ENCODE results near the gene TRANK1. TPM values are rescaled to one million over a fixed set of nuclear protein-coding genes. Genes with fewer than 3 reads are reported as not detected.

TRANK1 gene
- total and polyA plus RNA-seq, 2 of the 8 experiments (the other 6 are each of a cell fraction or from before 2014, with no cell fraction given), result 2.9 to 8.8 TPM

DNA sequence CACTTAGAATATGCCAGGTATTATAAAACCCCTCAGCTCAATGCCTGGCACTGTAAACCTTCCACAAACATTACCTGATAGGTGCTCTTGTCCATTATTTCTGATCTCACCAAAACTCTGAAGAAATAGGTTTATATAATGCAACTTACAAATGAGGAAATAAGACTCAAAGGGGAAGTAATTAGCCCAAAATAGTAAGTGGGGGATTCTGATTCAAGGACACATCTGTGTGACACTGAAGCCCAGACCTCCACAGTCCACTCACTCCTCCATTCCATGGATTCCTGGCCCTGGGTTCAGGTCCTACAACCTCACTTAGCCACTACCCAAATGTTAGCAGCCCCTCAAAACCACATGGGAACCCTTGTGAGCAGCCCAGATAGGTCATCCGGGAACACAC, 49.9 kb downstream of the TRANK1 start:
- Histone ChIP-seq H3K56ac (replicated peaks; ENCODE audit: insufficient read length, low read depth, low read length) (no peak overlapping the region), H3K18ac (ENCODE audit: extremely low read depth, low read length) (no peak overlapping the region), H4K91ac (replicated peaks; ENCODE audit: insufficient read length, low read length) (no peak overlapping the region), H2AFZ (ENCODE audit: low read length) (no peak overlapping the region), H3K23ac (ENCODE audit: insufficient read length) (no peak overlapping the region), H3K4me2 (ENCODE audit: insufficient read depth in 1 of 2, low read depth in 2 of 2, low read length in 2 of 2) (no peak overlapping the region), H4K20me1 (replicated peaks in 1 of 2; ENCODE audit: control insufficient read depth in 1 of 2, insufficient read depth in 2 of 2, low read length in 2 of 2) (no peaks in the 10 kb centered on the region), H3K79me2 (ENCODE audit: control insufficient read depth in 1 of 2, insufficient read depth in 2 of 2, low read length in 2 of 2) (no peaks in the 10 kb centered on the region), H3K14ac (ENCODE audit: insufficient read length) (no peak overlapping the region), H3K79me1 (ENCODE audit: low read depth, low read length) (no peaks in the 10 kb centered on the region), H2BK20ac (ENCODE audit: low read length) (no peak overlapping the region), H2BK15ac (ENCODE audit: low read length) (no peak overlapping the region), H3K23me2 (ENCODE audit: low read depth, low read length) (no peaks in the 10 kb centered on the region), H4K8ac (ENCODE audit: extremely low read depth, insufficient read depth, low read length) (no peak overlapping the region), H2AK5ac (ENCODE audit: low read depth, low read length) (no peak overlapping the region), H3K4me1 (replicated peaks in 1 of 4; ENCODE audit: control insufficient read depth in 3 of 4, insufficient read depth in 4 of 4, low read length in 3 of 4) (no peaks in the 10 kb centered on the region), H3K4ac (replicated peaks; ENCODE audit: insufficient read length, low read depth, low read length) (no peak overlapping the region), H3K4me3 (ENCODE audit: extremely low read depth in 1 of 4, insufficient read depth in 2 of 4, low read depth in 3 of 4, low read length in 4 of 4) (no peak overlapping the region), H4K5ac (ENCODE audit: insufficient read length, low read depth, low read length) (no peak overlapping the region), H2BK120ac (replicated peaks; ENCODE audit: low read depth, low read length) (no peak overlapping the region), H3K27me3 (replicated peaks in 1 of 4; ENCODE audit: control insufficient read depth in 3 of 4, extremely low read depth in 1 of 4, insufficient read depth in 3 of 4, low read length in 3 of 4) (no peaks in the 10 kb centered on the region), H3K36me3 (ENCODE audit: control insufficient read depth in 2 of 4, insufficient read depth in 4 of 4, low read length in 3 of 4) (no peaks in the 10 kb centered on the region; a peak in 1 of 8 replicates), H3K27ac (ENCODE audit: low read depth, low read length) (no peak overlapping the region), H2BK5ac (ENCODE audit: low read depth, low read length) (no peak overlapping the region), H3K9me3 (ENCODE audit: insufficient read depth in 2 of 2, low read depth in 1 of 2, low read length in 1 of 2) (no peaks in the 10 kb centered on the region), H3K9ac (replicated peaks in 1 of 4; ENCODE audit: extremely low read depth in 1 of 4, low read depth in 3 of 4, low read length in 3 of 4) (no peak overlapping the region), H2BK12ac (ENCODE audit: low read depth, low read length) (no peak overlapping the region)
- CTCF ChIA-PET (ENCODE audit: partially characterized antibody), result interaction anchor here (1.0 to 5.0 kb wide), 2 partner anchors 9 to 19 kb away, joined by 3 to 40 read pairs; no protein-coding TSS in a partner anchor
- 67% methylated on average over 1 of the region's 1 CpG; no CpG with 5 or more reads in 1 of the 2 experiments for WGBS, 2 experiments (ENCODE audit: extremely low coverage in 1 of 2, insufficient coverage in 1 of 2, insufficient read length in 1 of 2, insufficient replicate concordance in 2 of 2, low coverage in 1 of 2, low lambda C conversion rate in 2 of 2, missing lambda C conversion rate in 1 of 2)
- FAIRE-seq (no peak), DNase-seq (ENCODE audit: low read depth in 1 of 2, low spot score in 2 of 2) (no peak)
- POLR2A ChIA-PET (ENCODE audit: partially characterized antibody), result no interaction called here
- TF ChIP-seq SRF (IDR thresholded peaks at IDR 0.05; ENCODE audit: low read depth, low read length) (no peak), ASH2L (IDR thresholded peaks at IDR 0.05; ENCODE audit: low read length) (no peak), CBX8 (IDR thresholded peaks at IDR 0.05; ENCODE audit: borderline replicate concordance, low read depth, low read length) (no peak), SUZ12 (IDR thresholded peaks at IDR 0.05; ENCODE audit: low read length) (no peak), KDM5A (IDR thresholded peaks at IDR 0.05; ENCODE audit: low read length) (no peak), NANOG (IDR thresholded peaks at IDR 0.05; ENCODE audit: insufficient read depth, low read depth, low read length, poor library complexity, severe bottlenecking) (no peak), EGR1 (IDR thresholded peaks at IDR 0.05; ENCODE audit: borderline replicate concordance, low read depth, low read length) (no peak), BCL11A (IDR thresholded peaks at IDR 0.05; ENCODE audit: low read depth in 2 of 2, low read length in 2 of 2) (no peak)
- TF ChIP-seq, protein P1, sequence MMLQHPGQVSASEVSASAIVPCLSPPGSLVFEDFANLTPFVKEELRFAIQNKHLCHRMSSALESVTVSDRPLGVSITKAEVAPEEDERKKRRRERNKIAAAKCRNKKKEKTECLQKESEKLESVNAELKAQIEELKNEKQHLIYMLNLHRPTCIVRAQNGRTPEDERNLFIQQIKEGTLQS (IDR thresholded peaks at IDR 0.05; ENCODE audit: insufficient read depth, low read depth, low read length), result no peak
- TF ChIP-seq, protein P2, sequence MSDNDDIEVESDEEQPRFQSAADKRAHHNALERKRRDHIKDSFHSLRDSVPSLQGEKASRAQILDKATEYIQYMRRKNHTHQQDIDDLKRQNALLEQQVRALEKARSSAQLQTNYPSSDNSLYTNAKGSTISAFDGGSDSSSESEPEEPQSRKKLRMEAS (IDR thresholded peaks at IDR 0.05), result no peak
- TF ChIP-seq, protein P3, sequence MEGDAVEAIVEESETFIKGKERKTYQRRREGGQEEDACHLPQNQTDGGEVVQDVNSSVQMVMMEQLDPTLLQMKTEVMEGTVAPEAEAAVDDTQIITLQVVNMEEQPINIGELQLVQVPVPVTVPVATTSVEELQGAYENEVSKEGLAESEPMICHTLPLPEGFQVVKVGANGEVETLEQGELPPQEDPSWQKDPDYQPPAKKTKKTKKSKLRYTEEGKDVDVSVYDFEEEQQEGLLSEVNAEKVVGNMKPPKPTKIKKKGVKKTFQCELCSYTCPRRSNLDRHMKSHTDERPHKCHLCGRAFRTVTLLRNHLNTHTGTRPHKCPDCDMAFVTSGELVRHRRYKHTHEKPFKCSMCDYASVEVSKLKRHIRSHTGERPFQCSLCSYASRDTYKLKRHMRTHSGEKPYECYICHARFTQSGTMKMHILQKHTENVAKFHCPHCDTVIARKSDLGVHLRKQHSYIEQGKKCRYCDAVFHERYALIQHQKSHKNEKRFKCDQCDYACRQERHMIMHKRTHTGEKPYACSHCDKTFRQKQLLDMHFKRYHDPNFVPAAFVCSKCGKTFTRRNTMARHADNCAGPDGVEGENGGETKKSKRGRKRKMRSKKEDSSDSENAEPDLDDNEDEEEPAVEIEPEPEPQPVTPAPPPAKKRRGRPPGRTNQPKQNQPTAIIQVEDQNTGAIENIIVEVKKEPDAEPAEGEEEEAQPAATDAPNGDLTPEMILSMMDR (IDR thresholded peaks at IDR 0.05; ENCODE audit: control extremely low read depth in 1 of 3, insufficient read depth in 1 of 3, low read depth in 1 of 3, low read length in 3 of 3), result no peak

Data from H1 (cell line).